Measurements from ENCODE around the gene ENOX1.

The ENOX1 gene

GRCh38 chr13:43243711-43244110 is 543.1 kb downstream of the ENOX1 start:
- CTCF ChIA-PET = no interaction called here
- TF ChIP-seq ZNF384 (IDR thresholded peaks at IDR 0.05) (no peak), HDGF (IDR thresholded peaks at IDR 0.05; ENCODE audit: borderline replicate concordance) (no peak), TARDBP (IDR thresholded peaks at IDR 0.05) (no peak), L3MBTL2 (conservative IDR thresholded peaks at IDR 0.05) (no peak), ELF4 (IDR thresholded peaks at IDR 0.05) (no peak), FOXM1 (IDR thresholded peaks at IDR 0.05; ENCODE audit: borderline replicate concordance) (no peak), SP1 (IDR thresholded peaks at IDR 0.05) (no peak), ARNT (IDR thresholded peaks at IDR 0.05) (no peak)
- no peak for DNase-seq (ENCODE audit: extremely low spot score)
- POLR2A ChIA-PET = no interaction called here

- no peak for TF ChIP-seq FOXA1 (IDR thresholded peaks at IDR 0.05)
- TF ChIP-seq FOXM1 (IDR thresholded peaks at IDR 0.05; ENCODE audit: borderline replicate concordance) = no peak
- no peak for TF ChIP-seq FOXK2 (IDR thresholded peaks at IDR 0.05)
- TF ChIP-seq HDGF (IDR thresholded peaks at IDR 0.05; ENCODE audit: borderline replicate concordance) = no peak
- no peak for TF ChIP-seq SP1 (IDR thresholded peaks at IDR 0.05)
- TF ChIP-seq ARNT (IDR thresholded peaks at IDR 0.05) = no peak
- TF ChIP-seq CTBP1 (IDR thresholded peaks at IDR 0.05; ENCODE audit: borderline replicate concordance) = no peak
- CTCF ChIA-PET = no interaction called here
- no peak for DNase-seq (ENCODE audit: extremely low spot score)
- POLR2A ChIA-PET = no interaction called here
These were observed 544.7 kb downstream of the ENOX1 start for GRCh38 chr13:43242040-43242439.

DNA sequence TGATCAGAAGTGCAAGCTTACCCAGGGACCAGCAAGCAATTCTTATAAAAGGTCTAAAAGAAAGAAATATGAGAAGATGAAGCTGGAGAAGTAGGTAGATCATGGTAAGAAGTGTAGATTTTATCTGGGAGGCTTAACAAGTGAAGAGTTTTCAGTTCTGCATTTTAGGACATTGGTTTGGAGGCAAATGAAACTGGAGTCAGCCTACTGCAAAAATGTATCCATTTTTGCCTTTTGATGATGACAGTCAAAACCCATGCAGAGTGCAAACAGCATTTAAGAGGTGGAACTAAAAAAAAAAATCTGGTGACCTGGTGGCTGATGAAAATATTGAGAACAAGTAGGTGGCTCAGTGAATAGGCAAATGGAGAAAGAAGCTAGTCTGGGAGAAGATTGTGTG is 546.5 kb downstream of the ENOX1 start:
- ChIA-PET CTCF (no interaction called here), POLR2A (no interaction called here)
- TF ChIP-seq CTBP1 (IDR thresholded peaks at IDR 0.05; ENCODE audit: borderline replicate concordance) (no peak), FOXM1 (IDR thresholded peaks at IDR 0.05; ENCODE audit: borderline replicate concordance) (no peak), SP1 (IDR thresholded peaks at IDR 0.05) (no peak), FOXK2 (IDR thresholded peaks at IDR 0.05) (no peak), BHLHE40 (IDR thresholded peaks at IDR 0.05; ENCODE audit: borderline replicate concordance) (no peak)
- no peak for DNase-seq (ENCODE audit: extremely low spot score)

DNA sequence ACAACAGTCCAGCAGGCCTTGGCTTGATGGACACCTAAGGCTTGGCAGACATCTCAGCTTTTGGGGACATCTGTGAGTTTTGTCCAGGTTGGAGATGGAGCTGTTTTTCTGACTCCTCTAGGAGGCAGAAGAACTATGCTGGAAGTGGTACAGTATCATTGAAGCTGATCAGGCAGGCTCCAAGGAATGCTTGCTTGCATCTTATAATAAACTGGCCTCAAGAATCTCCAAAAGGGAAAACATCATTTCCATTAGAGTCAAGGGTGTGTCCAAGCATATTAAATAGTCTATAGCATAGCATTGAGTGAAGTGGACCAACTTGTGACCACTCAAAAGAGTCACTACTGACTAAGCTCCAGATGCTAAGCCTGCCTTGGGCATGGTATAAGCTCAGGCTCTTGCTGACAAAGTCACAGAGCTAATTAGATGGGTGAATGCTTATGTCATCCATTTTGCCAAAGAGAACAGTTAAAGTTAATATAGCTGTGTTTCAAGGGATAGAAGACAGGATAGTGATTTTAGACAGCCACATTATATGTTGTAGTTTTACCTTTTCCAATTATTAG is 547.4 kb downstream of the ENOX1 start:
- TF ChIP-seq, protein P1, sequence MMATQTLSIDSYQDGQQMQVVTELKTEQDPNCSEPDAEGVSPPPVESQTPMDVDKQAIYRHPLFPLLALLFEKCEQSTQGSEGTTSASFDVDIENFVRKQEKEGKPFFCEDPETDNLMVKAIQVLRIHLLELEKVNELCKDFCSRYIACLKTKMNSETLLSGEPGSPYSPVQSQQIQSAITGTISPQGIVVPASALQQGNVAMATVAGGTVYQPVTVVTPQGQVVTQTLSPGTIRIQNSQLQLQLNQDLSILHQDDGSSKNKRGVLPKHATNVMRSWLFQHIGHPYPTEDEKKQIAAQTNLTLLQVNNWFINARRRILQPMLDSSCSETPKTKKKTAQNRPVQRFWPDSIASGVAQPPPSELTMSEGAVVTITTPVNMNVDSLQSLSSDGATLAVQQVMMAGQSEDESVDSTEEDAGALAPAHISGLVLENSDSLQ (IDR thresholded peaks at IDR 0.05) = no peak
- TF ChIP-seq BHLHE40 (IDR thresholded peaks at IDR 0.05; ENCODE audit: borderline replicate concordance) = no peak
- TF ChIP-seq FOXA1 (IDR thresholded peaks at IDR 0.05) = no peak
- no peak for TF ChIP-seq FOXK2 (IDR thresholded peaks at IDR 0.05)
- no peak for TF ChIP-seq SP1 (IDR thresholded peaks at IDR 0.05)
- no peak for TF ChIP-seq SUZ12 (IDR thresholded peaks at IDR 0.05)
- no peak for TF ChIP-seq CTBP1 (IDR thresholded peaks at IDR 0.05; ENCODE audit: borderline replicate concordance)
- TF ChIP-seq ARNT (IDR thresholded peaks at IDR 0.05) = no peak
- CTCF ChIA-PET = no interaction called here

GRCh38 chr13:43238341-43239083 is 548.3 kb downstream of the ENOX1 start:
- TF ChIP-seq FOXM1 (IDR thresholded peaks at IDR 0.05; ENCODE audit: borderline replicate concordance) = no peak
- no peak for TF ChIP-seq BHLHE40 (IDR thresholded peaks at IDR 0.05; ENCODE audit: borderline replicate concordance)
- no peak for TF ChIP-seq L3MBTL2 (conservative IDR thresholded peaks at IDR 0.05)
- no peak for TF ChIP-seq FOXK2 (IDR thresholded peaks at IDR 0.05)
- TF ChIP-seq TARDBP (IDR thresholded peaks at IDR 0.05) = no peak
- TF ChIP-seq, protein P1 (IDR thresholded peaks at IDR 0.05) = no peak
- no peak for TF ChIP-seq SUZ12 (IDR thresholded peaks at IDR 0.05)
- TF ChIP-seq NFRKB (IDR thresholded peaks at IDR 0.05) = no peak
- TF ChIP-seq CTBP1 (IDR thresholded peaks at IDR 0.05; ENCODE audit: borderline replicate concordance) = no peak
- no peak for TF ChIP-seq ARNT (IDR thresholded peaks at IDR 0.05)
- POLR2A ChIA-PET = no interaction called here
- CTCF ChIA-PET = no interaction called here
- no peak for DNase-seq (ENCODE audit: extremely low spot score)

More for the DNA sequence above, 547.4 kb downstream of the ENOX1 start:
- POLR2A ChIA-PET = no interaction called here
- DNase-seq (ENCODE audit: extremely low spot score) = no peak

DNA sequence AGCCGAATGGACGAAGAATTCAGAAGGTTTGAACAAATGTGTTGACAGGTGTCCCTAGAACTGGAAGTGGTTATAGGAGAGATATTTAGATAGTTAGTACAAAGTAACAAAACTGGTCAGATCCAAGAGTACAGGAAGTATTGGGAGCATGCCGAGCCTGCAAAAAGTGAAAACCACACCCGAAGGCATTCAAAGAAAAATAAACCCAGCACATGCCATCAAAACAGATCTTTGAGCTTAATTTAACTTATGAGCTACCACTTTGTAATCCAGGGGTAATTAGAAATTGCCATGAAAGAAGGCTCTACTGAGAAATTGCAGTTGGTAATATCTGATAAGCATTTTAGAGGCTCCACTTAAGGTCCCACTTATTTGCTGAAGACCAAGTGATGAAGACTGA is 549.2 kb downstream of the ENOX1 start:
- DNase-seq (ENCODE audit: extremely low spot score) = no peak
- CTCF ChIA-PET = no interaction called here
- no peak for TF ChIP-seq LEF1 (IDR thresholded peaks at IDR 0.05; ENCODE audit: borderline replicate concordance)
- no peak for TF ChIP-seq FOXM1 (IDR thresholded peaks at IDR 0.05; ENCODE audit: borderline replicate concordance)
- TF ChIP-seq FOXA1 (IDR thresholded peaks at IDR 0.05) = no peak
- TF ChIP-seq NFRKB (IDR thresholded peaks at IDR 0.05) = no peak
- no peak for TF ChIP-seq ZNF384 (IDR thresholded peaks at IDR 0.05)
- no peak for TF ChIP-seq CTBP1 (IDR thresholded peaks at IDR 0.05; ENCODE audit: borderline replicate concordance)
- TF ChIP-seq HDGF (IDR thresholded peaks at IDR 0.05; ENCODE audit: borderline replicate concordance) = no peak
- no peak for TF ChIP-seq ELF4 (IDR thresholded peaks at IDR 0.05)
- TF ChIP-seq ARNT (IDR thresholded peaks at IDR 0.05) = no peak
- POLR2A ChIA-PET = no interaction called here

GRCh38 chr13:43235028-43235427 is 551.7 kb downstream of the ENOX1 start:
- TF ChIP-seq FOXM1 (IDR thresholded peaks at IDR 0.05; ENCODE audit: borderline replicate concordance) (no peak), CTBP1 (IDR thresholded peaks at IDR 0.05; ENCODE audit: borderline replicate concordance) (no peak), SP1 (IDR thresholded peaks at IDR 0.05) (no peak), SUZ12 (IDR thresholded peaks at IDR 0.05) (no peak), ARNT (IDR thresholded peaks at IDR 0.05) (no peak)
- CTCF ChIA-PET = no interaction called here
- POLR2A ChIA-PET = no interaction called here
- no peak for DNase-seq (ENCODE audit: extremely low spot score)
